ENCODE results near the gene DNAJB11.
"Not testable (repeated sequence)": the region's sequence is repeated elsewhere in the genome, so short reads cannot be mapped to it uniquely, and the experiment has no call there.

DNAJB11 gene

GRCh38 chr3:186570096-186570940 lies at the start of gene DNAJB11:
TSS of gene DNAJB11 (plus strand) at chr3:186570720. CDS start at chr3:186570898, 178 bp downstream.
- DNase-seq (ENCODE audit: low read depth in 2 of 2, low spot score in 1 of 2): peak; percentile 94 to 99

DNA sequence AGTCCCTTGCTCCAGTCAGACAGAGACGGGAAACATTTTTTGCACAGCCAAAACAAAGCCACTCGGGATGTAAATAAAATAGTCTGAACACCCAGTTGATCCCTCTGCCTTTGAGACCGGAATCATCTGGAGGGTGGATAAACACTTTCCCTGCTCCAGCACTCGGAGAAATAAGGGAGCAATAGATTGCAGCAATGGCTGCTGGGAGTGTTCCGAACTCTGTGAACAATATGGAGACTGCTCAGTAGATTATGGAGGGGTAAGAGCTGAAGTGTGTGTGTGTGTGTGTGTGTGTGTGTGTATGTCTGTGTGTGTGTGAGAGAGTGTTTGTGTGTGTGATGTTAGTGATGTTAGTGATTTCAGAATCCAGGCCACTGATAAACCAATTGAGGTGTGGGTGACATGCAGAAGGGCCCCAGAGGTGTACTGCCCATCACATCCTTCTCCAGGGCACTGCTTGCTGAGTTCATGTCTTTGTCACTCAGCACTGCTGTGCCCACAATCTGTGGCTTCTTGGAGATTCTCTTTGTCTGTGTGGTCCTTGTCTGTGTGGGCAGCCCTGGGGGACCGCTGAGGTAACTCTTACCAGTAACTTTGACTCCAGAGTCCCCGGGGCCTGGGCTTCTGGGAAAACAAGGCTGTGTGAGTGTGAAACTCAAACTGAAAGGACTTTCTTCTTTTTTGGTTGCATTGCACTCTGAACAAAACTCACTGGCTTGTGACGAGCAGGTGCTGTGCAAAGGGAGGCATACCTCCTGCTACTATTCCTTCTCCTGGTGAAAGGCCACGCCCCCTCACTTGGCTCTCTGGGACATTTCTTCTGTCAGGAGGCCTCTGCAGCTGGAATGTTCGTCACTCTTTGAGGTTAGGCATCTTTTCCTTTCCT lies 49.3 kb upstream of the DNAJB11 start:
- no peak for DNase-seq (ENCODE audit: low read depth in 2 of 2, low spot score in 1 of 2)

DNA sequence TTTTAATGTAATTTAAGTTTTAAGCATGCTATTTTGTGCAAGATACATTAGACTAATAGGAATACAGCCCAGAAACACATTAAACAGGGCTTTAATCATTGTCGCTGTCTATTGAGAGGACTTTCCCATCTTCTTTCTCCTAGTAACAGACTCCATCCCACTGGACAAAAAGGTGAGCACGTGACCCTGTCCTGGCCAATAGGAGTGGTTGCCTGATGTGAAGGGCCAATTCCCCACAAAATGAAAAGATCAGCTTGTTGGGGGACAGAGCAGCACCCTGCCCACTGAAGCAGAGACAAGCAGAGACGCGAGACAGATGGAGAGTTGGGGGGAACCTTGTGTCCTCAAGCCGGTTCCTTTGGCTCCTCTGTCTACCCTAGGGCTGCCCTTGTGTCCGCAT lies 47.5 kb upstream of the DNAJB11 start:
- no peak for DNase-seq (ENCODE audit: low read depth in 2 of 2, low spot score in 1 of 2)

DNA sequence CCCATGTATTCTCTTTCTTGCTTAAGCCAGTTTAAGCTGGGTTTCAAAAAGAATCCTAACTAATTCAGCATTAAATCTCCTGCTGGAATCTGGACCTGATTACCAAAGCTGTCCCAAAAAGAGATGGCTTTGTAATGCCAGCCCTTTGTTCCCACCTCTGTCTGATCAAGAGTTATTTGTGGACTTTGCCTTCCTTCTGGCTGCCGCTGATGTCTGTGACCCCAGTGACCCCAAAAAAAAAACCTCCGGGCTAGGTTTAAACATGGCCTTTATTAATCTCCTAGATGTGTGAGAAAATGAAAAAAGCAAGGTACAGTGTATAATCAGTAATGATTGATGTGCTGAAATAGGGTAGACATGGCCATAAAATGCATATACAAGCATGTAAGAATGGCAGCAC lies 47.1 kb upstream of the DNAJB11 start:
- DNase-seq (ENCODE audit: low read depth in 2 of 2, low spot score in 1 of 2): no peak

GRCh38 chr3:186524616-186525015 lies 45.9 kb upstream of the DNAJB11 start:
- no peak for DNase-seq (ENCODE audit: low read depth in 2 of 2, low spot score in 1 of 2)

- DNase-seq (ENCODE audit: low read depth in 2 of 2, low spot score in 1 of 2): no peak
These were observed 44.9 kb upstream of the DNAJB11 start for GRCh38 chr3:186525369-186526255.

DNA sequence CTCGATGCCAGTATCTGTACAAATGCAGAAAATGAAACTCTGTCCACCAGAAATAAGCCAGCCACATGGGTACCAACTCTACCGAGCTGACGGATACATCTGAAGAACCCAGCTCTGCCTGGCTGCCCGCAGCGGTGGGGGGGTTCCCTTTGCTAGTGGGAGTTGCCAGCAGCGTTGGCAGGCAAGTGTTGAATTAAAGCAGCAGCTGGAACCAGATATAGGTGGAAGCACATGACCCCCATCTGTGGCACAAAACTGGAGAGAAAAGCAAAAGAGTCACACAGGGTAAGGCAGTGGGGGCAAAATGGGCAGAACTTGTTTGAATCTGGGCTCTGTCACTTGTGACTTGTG lies 44.3 kb upstream of the DNAJB11 start:
- no peak for DNase-seq (ENCODE audit: low read depth in 2 of 2, low spot score in 1 of 2)

DNA sequence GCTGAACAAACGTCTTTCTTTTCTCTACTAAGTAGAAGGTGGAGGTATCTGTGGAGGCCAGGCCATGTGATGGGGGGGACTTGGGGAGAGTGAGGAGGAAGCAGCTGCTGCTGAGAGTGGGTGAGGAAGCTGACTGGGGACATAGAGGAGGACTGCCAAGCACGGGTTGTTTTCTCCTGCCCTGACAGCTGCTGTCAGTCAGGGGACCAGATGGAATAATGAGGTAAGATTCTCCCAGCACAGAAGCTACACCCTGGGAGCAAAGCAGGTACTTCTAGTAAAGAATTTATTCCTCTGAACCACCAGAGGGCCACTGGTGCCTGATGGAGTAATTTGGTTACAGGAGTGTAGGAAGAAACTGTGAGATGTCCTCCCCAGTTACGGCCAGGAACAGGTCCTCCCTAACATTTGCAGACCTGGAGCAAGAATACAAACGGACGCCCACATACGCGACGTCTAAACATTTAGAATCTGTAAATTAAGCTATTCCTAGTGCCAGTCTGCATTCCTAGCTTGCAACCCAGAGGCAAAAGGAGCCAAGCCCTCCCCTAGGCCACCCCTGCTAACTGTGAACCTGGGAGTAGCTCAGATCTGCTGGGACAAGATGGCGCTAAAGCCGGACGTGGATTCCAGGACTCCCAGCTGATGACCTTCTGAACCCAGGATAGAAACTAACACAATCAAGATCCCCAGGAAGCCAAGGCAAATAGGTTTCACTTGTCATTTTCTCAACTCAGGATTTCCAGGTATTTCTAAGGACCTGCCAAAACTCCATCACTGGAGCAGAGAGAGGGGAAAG lies 41.1 kb upstream of the DNAJB11 start:
- no peak for DNase-seq (ENCODE audit: low read depth in 2 of 2, low spot score in 1 of 2)

DNA sequence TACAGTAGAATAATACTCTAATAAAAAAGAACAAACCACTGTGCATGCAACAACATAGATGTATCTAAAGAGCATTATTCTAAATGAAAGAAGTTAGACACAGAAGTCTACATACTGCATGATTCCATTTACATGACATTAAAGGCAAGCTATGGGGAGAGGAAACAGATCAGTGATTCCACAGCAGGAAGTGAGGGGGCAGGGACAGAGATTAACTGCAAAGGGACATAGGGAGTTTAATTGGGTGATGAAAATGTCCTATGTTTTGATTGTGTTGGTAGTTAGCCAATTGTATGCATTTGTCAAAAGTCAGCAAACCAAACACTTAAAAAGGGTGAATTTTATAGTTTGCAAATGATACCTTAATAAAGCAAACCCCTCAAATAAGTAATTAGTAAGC lies 40.1 kb upstream of the DNAJB11 start:
- no peak for DNase-seq (ENCODE audit: low read depth in 2 of 2, low spot score in 1 of 2)

DNA sequence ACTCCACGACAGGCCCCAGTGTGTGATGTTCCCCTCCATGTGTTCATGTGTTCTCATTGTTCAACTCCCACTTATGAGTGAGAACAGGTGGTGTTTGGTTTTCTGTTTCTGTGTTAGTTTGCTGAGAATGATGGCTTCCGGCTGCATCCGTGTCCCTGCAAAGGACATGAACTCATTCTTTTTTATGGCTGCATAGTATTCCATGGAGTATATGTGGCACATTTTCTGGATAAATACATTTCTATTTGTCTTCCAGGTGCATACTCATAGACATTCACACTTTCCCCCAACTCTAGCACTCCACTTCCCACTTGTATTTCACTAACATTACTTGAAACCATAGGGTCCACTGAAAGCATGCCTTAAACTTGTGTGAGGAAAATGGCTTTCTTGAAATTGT lies 38.8 kb upstream of the DNAJB11 start:
- DNase-seq (ENCODE audit: low read depth in 2 of 2, low spot score in 1 of 2): not testable (repeated sequence)

GRCh38 chr3:186532598-186533072 lies 37.9 kb upstream of the DNAJB11 start:
- no peak for DNase-seq (ENCODE audit: low read depth in 2 of 2, low spot score in 1 of 2)

GRCh38 chr3:186534113-186534669 lies 36.3 kb upstream of the DNAJB11 start:
- peak in 1 of 2 donors; percentile 15 for DNase-seq (ENCODE audit: low read depth in 2 of 2, low spot score in 1 of 2)

DNA sequence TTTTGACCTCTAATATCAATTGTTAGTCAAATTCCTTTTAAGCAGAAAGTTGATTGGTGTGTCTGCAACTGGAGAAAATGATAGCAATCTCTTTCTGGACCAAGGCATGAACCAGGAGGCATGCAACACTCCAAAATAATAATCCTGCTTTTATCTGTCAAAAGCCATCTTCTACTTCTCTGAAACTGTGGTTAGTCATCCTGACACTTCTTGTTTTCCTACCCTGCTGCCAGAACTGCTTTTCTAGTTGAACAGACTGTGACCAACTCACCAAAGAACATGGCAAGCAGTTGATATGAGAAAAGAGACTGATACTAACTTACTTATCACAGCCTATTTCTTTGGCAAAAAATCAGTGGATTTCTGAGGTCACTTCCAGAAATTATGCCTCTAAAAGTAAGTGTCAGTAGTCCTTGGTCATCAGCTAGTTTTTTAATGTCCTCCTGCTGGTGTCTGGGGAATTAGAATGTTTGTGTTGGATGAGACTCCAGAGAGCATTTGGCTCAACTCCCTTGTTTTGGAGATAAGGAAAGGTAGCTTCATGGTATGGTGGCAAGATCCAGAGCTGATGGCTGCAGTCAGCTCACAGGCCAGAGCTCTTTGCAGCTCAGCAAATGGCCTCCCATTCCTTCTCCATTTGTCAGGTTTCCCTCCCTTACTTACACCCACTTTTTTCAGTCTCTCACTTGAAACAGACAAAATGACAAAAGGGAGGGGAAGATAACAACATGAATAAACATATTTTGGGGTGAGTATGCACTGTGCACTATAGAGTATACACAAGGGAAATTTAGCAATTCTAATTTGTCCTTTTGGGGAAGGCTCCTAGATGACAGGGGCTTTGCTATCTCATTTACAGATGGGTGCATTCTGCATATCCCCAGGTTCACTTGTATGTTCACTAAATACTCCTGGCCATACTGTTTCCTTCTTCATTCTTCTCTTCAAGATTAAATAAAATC lies 33.4 kb upstream of the DNAJB11 start:
- DNase-seq (ENCODE audit: low read depth in 2 of 2, low spot score in 1 of 2): no peak

DNA sequence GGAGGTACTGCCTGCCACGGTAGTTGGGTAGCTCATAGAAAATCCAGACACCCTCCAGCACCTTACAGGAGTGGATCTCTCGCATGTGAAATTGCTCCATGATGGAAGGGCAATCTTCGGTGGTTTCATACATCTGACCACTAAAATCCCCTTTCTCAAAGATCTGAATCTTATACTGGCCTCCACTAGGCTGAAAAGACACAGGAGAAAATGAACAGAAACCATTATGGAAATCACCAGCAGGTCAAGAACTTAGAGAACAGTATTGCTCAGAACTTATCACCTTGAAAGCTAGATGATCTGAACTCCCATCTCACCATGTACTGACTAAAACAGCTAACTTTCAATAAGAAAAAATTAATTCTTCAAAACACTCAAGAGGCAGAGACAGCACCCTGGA lies 31.7 kb upstream of the DNAJB11 start:
- DNase-seq (ENCODE audit: low read depth in 2 of 2, low spot score in 1 of 2): no peak

- DNase-seq (ENCODE audit: low read depth in 2 of 2, low spot score in 1 of 2): peak; percentile 67 to 73
These were observed 30.2 kb upstream of the DNAJB11 start for GRCh38 chr3:186540221-186540834.

GRCh38 chr3:186540835-186541226 lies 29.7 kb upstream of the DNAJB11 start:
- no peak for DNase-seq (ENCODE audit: low read depth in 2 of 2, low spot score in 1 of 2)

DNA sequence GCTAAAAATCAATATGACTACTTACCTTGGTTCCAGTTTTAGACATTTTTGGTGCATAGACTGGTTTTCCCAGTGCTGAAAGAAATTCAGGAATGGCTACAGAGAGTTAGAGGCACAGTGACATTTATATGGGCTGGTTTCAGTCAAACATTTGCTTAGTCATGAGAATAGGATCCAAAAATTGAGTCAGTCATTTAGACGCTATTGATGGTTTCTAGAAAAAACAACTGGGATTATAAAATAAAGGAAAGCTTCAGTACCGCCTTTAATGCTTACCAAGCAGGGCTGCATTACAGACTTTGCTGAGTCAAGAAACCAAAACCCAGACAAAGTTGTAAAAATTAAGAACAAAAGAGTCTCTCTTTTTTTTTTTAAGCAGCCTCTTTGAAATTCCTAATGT lies 26.2 kb upstream of the DNAJB11 start, which contains the start of gene CRYGS:
Gene CRYGS (minus strand): TSS at position 100 of the 400 bp plus-strand sequence. CDS start 54 bp downstream, at position 46.
- no peak for DNase-seq (ENCODE audit: low read depth in 2 of 2, low spot score in 1 of 2)

GRCh38 chr3:186549497-186549896 lies 21.0 kb upstream of the DNAJB11 start:
- DNase-seq (ENCODE audit: low read depth in 2 of 2, low spot score in 1 of 2): no peak
